GM12891 (cell line): ENCODE results near the gene GTPBP1.

ENCODE experiments used
- POLR2A ChIP-seq: IDR thresholded peaks from 2 replicates; pipeline ENCODE4 v1.6.1; 2011; ENCODE audit warnings: low read depth, low read length, control low read depth
- POLR2AphosphoS5 ChIP-seq: IDR thresholded peaks from 2 replicates; pipeline ENCODE4 v1.6.1; 2011; ENCODE audit warnings: low read depth, low read length, control low read depth
- TAF1 ChIP-seq: IDR thresholded peaks from 2 replicates; pipeline ENCODE4 v1.6.1; 2011; ENCODE audit warnings: low read depth, low read length, control low read depth

DNA sequence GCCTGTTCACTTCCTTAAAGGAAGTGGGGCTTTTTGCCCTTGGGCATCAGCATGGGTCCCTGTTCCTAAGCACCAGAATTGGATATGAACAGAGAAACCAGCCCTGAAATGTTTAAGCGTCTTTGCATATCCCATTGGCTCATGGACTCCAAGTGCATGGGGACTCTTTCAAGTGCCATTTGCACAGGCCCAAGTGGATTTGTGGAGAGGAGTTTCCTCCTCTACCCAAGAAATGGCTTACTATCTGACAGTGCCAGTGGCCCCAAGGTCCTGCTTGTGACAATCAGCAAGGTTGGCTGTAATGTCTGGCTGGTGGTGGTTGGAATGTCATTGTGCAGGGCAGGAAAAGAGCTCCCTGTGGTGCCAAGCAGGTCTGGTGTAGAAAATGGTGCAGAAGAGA lies 20.0 kb upstream of the GTPBP1 start:
- TF ChIP-seq POLR2A: peak; percentile 22; the same call in 1 of the 2 replicates
- TF ChIP-seq POLR2AphosphoS5: no peak
- no peak for TF ChIP-seq TAF1
